Stimulated activated CD4-positive, alpha-beta T cell treated with anti-CD3 and anti-CD28 coated beads, Interleukin-15, amount 100 ng/mL, for 1 hour (primary cell): ENCODE data around the gene EVI5.

ENCODE experiments used
- DNase-seq, 2 donors: peaks; one replicate each; pipeline ENCODE4 v3.0.0-alpha.2; 2020; ENCODE audit warnings: low read depth in 1 of 2, low spot score in 1 of 2

The EVI5 gene

DNA sequence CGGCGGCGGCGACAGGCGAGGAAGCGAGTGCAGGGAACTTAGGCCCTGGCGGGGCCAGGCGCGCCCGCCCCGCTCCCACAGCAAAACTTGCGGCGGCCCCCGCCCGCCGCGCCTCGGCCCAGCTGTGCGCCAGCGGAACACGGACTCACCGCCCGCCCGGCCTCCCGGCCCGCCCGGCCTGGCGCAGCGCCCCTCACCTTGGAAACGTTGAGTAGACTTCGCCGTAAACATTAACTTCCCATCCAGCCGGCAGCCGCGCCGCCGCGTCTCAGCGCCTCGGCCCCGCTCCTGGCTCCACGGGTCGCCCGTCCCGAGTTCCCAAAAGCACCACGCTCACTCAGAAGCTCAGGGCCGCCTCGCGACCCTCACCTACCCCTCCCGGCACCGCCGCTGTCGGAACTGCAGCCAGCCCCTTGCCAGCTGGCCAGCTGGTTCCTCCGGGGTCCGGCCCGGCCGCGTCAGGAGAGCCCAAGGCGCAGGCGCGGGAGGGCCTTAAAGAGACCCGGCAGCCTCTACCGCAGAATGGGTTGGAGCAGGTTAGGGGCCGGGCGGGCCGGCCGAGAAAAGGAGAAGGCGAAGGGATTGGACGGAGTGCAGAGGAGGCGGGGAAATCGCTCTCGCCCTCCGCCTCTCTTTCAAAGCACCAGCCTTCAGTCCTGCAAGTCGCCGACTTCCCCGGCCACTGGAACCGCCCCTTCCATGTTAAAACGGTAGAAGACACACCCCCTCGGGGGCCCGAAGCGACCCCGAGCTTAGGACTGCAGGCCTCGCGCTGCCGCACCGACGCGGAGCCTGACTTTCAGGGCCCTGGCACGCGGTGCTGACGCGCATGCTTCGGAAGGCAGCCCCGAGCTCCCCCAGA lies at the start of gene EVI5:
Gene EVI5 (minus strand): TSS at position 470 of the 862 bp plus-strand sequence. CDS start 48,562 bp downstream, outside the sequence.
- peak; percentile 9 to 55 for DNase-seq

DNA sequence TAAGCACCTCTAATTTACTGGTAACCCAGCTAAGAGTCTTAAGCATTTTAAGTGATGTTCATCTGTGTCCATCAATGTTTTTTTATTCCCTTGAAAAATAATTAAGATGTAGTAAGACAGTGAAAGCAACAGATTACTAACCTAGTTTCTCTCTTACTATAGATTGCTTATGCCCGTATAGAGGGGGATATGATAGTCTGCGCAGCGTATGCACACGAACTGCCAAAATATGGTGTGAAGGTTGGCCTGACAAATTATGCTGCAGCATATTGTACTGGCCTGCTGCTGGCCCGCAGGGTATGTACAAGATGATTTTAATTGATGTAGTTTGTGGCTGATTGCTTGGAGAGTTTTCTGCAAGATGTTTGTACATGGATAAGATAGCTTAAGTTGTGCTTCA lies 49.7 kb upstream of the EVI5 start:
- DNase-seq, result no peak

GRCh38 chr1:92833840-92834239 lies 48.9 kb upstream of the EVI5 start:
- no peak for DNase-seq

DNA sequence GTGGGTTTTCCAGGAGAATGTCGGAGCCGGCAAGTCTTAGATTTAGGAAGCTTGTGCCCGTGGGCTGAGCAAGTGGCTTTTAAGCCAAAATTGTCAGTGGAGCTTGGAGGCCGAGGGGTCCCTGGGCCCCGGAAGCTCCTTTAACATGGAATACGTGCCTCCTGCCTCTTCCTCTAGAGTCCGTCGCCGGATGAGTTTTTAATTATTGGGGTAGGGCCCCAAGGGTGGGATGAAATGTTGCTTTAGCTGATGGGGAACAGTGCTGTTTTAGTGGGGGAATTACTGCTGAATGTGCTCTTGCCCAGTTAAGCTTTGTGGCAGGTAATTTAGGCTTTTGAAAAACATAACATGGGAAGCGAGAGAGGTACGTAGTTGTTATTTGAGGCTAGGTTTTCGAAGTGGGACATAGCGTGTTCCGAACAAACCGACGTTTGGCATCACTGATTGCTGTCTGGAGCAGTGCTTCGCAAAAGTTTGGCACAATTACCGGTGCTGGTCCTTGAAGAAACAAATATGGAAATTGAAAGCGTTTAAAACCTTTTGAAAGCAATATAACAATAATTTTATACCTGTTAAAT lies 47.7 kb upstream of the EVI5 start:
- no peak for DNase-seq

DNA sequence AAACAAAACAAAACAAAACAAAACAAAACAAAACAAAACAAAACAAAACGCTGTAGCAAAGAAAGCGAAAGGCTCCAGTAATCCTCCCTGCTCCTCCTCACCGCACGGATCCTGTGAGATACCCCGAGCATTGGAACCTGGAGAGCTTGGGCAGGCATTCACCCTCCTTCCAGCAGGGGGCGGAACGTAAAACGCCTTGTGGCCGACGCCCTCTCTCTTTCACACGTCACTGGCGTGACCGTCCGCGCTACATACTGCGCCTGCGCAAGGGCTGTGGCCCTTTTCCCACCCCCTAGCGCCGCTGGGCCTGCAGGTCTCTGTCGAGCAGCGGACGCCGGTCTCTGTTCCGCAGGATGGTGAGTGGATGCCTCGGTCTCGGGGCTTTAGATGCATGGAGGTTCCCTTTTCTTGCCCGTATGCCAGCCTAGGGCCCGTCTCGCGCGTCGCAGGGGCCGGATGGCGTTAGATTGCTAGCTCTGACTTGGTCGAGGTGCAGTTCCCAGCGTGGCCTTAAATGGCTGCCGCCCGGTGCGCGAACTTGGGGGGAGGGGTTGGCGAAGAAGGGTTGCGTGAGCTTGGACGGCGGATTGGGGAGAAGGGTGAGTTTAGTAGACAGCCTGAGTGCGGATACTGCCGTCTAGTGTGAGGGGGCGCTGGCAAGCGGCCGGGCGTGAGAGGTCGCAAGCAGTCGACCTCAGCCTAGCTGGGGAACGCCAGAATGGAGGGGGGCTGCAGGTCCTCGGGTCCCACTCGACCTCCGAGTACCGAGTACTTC lies 47.0 kb upstream of the EVI5 start, which contains the start of gene RPL5:
Gene RPL5 (plus strand): TSS at position 279 of the 775 bp plus-strand sequence. CDS start 75 bp downstream, at position 354.
- peak; percentile 93 to 94 for DNase-seq

- DNase-seq, result no peak
These were observed 46.5 kb upstream of the EVI5 start for GRCh38 chr1:92831368-92831761.

DNA sequence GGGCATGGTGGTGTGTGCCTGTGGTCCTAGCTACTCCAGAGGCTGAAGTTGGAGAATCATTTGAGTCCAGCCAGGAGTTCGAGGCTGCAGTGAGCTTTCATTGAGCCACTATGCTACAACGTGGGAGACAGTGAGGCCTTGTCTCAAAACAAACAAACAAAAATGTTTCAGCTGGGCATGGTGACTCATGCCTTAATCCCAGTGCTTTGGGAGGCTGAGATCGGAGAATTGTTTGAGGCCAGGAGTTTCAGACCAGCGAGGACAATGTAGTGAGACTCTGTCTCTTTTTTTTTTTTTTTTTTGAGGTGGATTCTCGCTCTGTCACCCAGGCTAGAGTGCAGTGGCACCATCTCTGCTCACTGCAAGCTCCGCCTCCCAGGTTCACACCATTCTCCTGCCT lies 41.9 kb upstream of the EVI5 start:
- no peak for DNase-seq

- no peak for DNase-seq
These were observed 38.0 kb upstream of the EVI5 start for GRCh38 chr1:92822879-92823278.

DNA sequence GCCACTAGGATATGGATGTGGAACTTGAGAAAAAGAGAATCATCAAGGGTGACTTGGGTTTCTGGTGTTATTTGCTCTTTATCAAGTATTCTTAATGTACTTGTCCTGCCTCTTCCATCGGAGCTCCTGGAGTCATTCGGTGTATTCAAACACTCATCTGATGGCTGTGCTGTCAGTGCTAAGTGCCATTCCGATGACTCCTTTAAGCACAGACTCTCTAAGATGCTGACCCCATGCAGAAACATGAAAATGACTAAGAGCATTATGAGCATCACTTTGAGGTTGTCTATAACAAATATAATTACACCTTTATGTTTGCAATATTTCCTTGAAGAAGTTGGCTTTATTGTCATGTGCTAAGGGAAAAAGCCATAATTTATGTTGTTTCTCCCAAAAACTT lies 35.6 kb upstream of the EVI5 start:
- DNase-seq, result no peak

DNA sequence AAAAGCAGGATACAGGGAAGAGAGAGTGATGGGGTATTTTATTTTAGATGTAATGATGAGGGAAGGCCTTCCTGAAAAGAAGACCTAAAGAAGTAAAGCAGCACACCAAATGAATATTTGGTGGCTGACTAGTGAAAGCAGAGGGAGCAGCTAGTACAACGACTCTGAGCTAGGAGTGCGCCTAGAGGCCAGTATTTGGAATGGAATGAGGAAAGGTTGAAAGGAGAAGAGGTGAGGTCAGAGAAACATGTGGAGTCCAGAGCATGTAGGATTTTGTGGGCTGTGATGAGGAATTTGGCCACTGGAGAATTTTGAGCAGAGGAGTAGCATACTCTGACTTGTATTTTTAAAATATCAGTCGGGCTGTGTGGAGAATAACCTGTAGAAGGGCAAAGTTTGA lies 35.1 kb upstream of the EVI5 start:
- DNase-seq, result no peak

- no peak for DNase-seq
These were observed 33.3 kb upstream of the EVI5 start for GRCh38 chr1:92817986-92818764.

GRCh38 chr1:92817137-92817697 lies 32.3 kb upstream of the EVI5 start:
- DNase-seq, result no peak

DNA sequence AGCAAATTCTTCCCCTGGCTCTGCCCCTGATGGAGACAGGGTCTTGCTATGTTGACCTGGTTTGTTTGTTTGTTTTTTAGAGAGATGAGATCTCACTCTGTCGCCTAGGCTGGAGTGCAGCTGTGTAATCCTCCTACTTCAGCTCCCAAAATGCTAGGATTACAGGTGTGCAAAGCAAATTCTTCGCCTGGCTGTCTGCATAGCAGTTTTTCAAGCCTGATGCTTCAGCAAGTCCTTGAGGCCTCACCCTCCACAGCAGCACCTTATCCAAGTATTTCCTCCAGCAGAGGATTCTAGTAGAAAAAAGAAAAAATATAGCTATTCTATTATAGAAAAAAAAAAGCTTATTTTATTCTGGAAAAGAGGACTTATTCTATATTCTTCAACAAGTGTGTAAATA lies 31.8 kb upstream of the EVI5 start:
- no peak for DNase-seq

DNA sequence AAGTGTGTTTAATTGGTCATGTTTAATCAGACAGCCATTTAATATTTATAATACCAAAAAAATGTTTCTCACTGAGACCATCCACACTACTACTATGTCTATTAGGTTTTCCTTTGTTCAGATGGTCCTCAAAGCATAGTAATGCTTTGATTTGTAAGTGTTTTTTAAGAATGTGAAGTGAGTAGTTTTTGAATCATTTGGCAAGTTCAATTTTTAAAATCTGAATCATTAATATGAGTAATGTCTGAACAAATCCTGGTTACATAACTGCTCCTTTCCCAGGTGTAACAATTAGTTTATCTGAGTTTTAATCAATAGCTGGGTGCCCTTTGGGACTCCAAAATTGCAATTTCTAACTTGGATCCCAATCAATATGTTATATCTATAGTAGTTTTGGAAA lies 23.5 kb upstream of the EVI5 start:
- no peak for DNase-seq

- no peak for DNase-seq
These were observed 20.3 kb upstream of the EVI5 start for GRCh38 chr1:92805216-92805615.

GRCh38 chr1:92804721-92805201 lies 19.9 kb upstream of the EVI5 start:
- no peak for DNase-seq

GRCh38 chr1:92803140-92803887 lies 18.4 kb upstream of the EVI5 start:
- no peak for DNase-seq

DNA sequence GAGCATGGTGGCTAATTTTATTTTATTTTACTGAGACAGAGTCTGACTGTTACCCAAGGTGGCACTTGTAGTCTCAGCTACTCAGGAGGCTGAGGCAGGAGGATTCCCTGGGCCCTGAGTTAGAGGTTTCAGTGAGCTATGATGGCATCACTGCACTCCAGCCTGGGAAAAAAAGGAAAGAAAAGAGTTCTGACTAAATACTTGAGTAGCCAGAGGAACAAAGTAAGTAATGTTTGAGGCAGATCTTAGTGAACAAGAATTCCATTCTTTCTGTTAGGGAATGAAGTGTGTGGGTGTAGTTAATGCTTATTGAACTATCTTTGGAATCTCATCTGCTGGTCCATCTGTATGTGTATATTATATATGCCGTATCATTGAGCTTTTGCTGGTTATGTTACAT lies 13.1 kb upstream of the EVI5 start:
- DNase-seq, result no peak

DNA sequence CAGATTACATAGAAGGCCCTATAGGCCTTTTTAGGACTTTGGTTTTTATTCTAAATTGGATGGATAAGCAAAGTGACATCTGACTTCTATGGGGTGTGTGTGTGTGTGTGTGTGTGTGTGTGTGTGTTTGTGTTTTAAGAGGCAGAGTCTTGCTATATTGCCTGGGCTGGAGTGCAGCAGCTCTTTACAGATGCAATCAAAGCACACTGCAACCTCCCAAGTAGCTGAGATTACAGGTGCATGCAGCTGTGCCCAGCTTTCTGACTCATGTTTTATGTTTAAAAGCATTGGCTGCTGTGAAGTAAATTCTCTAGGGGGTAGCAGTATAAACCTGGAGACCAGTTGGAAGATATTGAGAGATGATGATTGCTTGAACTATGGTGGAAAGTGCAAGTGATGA lies 12.4 kb upstream of the EVI5 start:
- DNase-seq, result no peak

GRCh38 chr1:92795166-92795565 lies 10.3 kb upstream of the EVI5 start:
- no peak for DNase-seq
